HG03135 (cell line): ENCODE measurements around the gene PHF21A.
"Not testable (repeated sequence)": the region's sequence is repeated elsewhere in the genome, so short reads cannot be mapped to it uniquely, and the experiment has no call there.

Source experiments
- ATAC-seq: cut with Tn5 transposase; IDR thresholded peaks from one replicate; pipeline ENCODE4 v1.9.1; 2021; ENCODE audit warnings: mild to moderate bottlenecking, moderate library complexity; ENCODE audit not compliant: unreplicated experiment

Gene PHF21A

DNA sequence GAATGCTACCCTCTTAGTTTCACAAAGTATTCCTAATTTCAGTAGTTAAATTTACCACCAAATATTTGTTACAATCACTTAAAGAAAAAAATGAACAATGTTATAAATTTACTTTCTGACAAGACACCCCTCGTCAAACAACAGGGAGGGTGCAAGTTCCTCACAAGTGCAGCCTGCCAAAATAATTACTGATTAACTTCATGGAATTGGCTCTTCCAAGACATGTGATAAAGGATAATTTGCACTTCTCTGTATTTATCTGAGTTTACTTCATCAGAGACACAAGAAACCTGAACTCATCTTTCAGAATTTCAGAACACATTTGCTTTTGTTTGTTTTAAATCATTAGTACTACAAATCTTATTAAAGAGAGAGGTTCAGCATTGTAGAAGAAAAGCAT lies 132.3 kb downstream of the PHF21A start:
- ATAC-seq = no peak

DNA sequence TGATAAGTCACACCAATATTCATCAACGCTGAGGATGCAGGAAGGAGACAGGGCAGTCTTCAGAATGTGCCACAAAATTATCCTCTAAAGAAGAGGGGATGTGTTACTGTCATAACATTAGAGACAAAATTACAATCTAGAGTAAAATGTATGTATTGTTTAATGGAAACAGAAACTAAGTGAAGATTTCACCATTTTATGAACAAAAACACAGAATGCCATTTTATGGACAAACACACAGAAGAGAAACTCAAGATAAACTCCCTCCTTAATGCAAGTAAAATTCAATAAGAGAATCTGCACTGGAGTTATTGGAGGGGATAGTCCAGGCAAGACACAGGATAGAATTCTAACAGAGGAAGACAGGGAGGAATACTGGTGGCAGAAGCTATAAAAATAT lies 136.0 kb downstream of the PHF21A start:
- ATAC-seq = no peak

DNA sequence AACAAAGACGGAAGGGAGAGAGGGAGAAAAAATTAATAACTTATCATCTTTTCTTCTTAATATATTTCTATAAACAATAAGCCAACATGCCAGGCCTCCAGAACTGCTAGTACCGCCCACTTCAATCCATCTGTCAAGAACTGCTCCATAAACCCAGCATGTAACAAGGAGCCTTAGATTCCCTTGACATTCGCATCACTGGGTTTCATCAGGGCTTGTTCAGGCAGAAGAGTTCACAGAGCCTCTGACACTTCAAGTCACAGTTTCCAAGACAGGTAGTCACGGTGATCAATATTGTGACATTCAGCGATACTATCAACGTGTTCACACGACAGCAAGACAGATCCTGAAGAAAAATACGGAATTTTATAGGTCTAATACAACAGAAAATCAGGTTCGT lies 137.1 kb downstream of the PHF21A start:
- no peak for ATAC-seq

DNA sequence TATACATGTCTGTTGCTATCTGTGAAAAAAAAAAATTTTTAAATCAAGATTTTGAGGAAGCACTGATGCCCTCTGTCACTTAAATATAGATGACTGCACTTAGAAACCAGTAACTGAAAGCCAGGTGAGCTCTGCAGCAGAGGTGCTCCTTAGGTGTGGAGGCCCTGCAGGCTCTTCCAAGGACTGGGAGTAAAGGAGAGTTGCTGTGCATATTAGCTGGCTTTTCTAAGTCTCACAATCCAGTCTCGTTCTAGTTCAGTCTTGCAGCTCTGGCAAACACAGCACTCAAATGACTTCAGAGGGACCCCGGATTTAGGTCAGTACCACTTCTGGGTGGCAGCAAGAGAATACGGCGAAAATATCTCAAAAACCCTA lies 137.8 kb downstream of the PHF21A start:
- ATAC-seq = no peak

DNA sequence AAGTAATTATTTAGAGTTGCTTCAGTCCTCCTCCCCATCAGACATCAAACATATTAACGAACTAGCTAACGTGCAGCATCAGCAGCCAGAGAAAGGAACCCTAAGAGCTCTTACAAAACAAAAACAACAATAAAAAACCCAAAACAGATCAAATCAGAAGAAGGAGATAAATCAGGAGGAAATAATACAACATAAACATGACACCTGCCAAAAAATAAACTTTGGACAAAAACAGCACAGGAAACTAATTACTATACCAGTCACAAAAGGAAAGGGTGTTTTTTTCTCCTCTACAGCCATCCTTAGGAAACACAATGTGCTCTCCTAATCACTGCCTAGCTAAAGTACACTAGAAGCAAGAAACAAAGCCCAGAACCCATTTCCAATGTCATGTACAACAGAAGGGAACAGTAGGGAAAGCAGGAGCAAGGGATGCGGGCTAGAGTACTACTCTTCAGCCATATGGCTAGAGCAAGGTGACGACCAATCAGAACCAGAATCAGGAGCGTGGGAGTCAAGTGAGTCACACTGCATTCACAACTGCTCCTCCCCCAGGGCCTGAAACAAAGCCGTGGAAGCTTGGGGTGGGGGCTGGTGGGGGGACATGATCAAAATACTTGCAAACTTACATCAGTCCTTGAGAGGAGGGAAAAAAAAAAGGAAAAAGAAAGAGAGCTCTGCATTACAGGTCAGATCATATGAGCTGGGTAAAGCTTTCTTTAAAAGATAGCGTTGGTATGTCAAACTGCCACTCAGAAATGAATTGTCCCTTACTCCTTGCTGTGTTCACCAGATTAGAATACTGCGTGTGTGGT lies 138.4 kb downstream of the PHF21A start:
- no peak for ATAC-seq

DNA sequence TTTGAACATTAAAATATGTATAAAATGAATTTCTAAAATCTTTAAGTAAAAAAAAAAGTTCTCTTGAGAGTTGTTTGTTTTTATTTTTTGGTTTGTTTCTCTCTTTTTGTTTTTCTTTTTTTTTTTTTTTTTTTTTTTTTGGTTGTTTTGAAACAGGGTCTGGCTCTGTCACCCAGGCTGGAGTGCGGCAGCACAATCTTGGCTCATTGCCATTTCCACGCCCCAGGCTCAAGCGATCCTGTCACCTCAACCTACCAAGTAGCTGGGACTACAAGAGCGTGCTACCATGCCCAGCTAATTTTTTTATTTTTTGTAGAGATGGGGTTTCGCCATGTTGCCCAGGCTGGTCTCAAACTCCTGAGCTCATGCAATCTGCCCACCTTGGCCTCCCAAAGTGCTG lies 139.4 kb downstream of the PHF21A start:
- not testable (repeated sequence) for ATAC-seq

DNA sequence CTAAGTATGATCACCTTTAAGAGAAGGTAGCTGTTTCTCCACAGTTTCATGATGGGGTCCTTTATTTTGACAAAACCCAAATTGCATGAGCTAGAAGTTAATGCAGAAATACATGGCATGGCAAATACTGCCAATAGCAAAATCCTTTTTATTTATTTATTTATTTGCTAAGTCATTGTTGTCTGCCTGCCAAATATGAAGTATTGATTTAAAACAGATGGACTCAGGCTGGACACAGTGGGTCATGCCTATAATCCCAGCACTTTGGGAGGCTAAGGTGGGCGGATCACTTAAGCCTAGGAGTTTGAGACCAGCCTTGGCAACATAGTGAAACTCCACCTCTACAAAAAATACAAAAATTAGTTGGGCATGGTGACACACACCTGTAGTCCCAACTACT lies 146.4 kb downstream of the PHF21A start:
- ATAC-seq = no peak

DNA sequence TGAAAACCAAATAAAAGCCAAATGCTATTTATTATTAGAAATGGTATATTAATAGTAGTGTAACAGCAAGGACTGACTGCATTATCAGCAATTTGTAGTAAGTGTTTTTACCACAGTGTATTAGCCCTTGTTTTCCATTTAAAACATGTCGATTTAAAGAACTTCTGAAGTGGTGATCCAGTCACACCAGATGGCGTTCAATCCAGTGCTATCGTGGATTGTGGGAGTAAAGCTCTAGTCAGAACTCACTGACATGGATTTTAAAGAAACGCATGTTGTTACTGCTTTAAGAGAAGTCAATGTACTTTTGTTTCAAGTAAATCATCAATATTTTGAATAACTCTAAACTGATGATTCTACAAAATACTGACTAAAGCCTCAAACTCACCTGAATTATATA lies 147.7 kb downstream of the PHF21A start:
- no peak for ATAC-seq

DNA sequence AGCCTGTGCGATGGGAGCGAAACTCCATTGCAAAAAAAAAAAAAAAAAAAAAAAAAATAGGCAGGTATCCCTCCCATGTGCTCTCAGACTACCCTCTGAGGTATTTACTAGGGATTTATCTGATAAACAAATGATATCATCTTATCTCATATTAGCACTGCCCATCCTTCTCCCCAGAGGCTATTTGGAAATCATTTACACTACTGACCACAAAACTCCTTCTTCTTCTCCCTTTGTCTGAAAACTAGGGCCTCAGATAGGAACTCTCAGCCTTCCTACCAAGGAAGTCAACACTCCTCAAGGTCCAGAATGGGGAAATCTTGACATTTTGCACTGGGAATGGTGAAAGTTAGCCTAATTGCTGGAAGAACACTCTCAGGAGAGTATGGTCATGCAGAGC lies 152.4 kb downstream of the PHF21A start:
- no peak for ATAC-seq

DNA sequence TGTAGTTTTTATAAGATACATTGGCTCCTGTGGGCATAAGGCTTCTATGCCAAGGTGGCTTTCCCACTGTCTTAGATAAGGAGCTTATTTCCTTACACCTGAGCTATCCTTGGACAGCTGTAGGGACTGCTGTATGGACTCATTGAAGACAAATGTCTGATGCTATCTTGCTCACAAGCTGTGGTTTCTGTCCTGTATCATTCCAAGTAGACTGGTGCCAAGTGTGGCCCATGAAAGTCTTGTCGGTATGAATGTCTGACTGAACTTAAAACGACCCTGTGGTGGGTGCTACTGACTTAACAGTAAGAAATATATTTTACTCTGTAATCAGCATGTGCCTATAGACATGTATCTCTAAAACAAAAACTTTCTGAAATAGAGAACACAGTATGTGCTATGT lies 153.7 kb downstream of the PHF21A start:
- ATAC-seq = no peak

DNA sequence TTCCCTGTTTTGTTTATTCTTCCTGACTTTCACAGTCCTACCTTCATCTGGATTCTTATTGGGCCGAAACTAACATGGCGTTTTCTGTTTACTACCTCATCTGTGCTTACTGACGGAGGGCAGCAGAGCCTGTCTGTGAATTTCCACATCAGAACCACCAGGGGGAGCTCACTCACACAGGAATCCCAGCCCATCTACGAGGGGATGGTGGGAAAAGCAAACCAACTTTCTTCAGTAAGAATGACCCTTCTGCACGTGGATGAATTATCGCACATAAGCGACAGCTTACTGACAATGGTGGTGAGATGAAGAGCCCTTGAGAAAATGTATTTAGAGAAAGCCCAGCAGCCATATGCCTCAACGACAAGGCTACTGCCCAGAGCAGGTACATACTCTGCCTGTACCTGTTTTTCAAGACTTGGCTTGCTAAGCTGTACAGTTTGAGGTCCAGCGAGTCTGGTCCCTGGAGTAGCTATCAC lies 156.3 kb downstream of the PHF21A start:
- no peak for ATAC-seq

DNA sequence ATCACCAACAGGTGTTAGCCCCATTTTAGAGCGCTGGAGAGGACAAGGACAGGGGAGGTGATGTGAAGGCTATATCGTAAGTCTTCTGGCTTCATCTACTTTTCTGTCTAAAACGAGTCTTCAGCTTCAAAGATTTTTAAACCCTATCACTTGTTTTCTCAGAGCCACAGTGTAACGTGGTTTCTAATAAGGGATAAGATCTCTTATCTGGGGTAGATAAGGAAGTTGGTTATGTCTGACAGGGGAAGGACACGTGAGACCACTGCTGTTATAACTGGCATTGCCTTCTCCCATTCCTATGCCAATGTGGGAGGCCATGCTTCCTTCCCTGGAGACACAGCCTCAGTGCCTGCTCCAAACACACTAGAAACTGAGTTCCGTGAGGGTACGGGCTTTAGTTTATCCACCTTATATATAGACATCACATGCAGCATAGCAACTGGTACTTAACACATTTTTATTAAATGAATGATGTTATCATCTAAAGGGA lies 159.5 kb downstream of the PHF21A start:
- ATAC-seq = no peak

DNA sequence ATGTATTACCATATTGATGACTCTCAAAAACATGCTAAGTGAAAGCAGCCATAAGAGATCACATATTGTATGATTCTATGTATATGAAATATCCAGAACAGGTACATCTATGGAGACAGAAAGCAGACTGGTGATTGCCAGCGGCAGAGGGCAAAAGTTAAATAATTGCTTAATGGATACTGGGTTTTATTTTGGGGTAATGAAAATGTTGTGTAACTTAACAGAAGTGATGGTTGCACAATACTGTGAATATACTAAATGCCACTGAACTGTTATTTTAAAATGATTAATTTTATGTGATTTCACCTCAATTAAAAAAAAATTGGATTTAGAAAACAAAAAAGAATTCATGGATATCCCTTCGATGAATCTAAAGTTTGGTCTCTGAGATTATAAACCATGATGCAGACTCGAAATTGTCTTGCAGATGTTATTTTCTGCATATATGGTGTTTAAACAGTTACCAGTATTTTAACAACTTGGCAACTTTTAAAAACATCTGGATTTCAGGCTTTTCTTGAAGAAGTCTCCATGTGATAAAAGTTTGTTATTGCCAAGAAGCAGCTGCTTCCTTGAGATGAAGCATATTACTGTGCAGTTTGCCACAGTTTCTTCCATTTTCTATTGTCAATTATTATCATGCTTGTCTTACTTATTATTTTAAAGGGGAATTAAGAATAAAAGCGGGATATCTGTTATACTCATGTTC lies 160.7 kb downstream of the PHF21A start:
- ATAC-seq = no peak

DNA sequence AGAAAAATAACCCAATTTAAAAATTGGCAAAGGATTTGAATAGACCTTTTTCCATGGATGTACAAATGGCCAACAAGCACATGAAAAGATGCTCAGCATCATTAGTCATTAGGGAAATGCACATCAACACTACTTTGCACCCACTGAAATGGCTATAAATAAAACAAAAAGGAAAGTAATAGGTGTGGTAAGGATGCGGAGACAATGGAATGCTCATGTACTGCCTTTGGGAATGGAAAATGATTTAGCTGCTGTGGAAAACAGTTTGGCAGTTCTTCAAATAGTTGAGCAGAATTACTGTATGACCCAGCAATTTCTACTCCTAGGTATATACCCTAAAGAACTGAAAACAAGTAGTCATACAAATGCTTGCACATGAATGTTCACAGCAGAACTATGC lies 161.4 kb downstream of the PHF21A start:
- ATAC-seq = no peak

DNA sequence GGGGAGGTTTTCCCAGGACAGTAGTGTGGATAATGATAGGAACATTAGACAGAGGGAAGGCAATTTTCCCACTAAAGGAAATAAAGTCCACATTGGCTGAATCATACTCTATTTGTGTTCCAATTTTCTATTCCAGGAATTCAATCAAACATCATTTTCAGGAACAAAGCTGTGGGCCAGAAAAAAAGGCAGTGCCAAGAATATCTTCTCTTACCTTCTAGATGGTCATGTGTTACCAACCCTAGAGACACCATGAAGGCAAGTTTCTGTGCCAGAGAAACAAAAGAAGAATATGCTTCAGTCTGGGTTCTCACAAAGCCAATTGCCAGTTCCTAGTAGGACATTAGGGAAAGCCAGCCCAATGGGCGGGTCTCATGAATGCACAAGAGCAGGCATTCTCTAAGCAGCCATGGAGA lies 171.3 kb downstream of the PHF21A start:
- no peak for ATAC-seq

DNA sequence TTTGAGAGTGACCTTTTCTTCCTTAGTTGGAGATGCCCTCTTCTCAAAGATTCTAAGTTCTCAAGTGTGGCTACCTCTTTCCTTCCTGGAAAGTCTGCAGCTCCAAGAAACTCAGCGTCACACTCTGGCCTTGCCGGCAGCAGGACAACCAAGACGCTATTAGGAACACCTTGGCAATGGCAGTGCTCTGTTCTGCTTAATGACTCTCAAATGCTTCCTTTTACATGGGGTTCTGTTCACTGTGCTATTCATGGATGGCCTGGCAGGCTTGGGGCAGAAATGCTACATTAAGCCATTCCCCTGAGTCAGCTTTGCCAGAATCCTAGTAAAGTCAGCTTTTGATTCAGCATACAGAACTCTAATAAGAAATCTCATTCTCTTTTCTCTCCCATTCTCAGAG lies 172.9 kb downstream of the PHF21A start:
- ATAC-seq = no peak

DNA sequence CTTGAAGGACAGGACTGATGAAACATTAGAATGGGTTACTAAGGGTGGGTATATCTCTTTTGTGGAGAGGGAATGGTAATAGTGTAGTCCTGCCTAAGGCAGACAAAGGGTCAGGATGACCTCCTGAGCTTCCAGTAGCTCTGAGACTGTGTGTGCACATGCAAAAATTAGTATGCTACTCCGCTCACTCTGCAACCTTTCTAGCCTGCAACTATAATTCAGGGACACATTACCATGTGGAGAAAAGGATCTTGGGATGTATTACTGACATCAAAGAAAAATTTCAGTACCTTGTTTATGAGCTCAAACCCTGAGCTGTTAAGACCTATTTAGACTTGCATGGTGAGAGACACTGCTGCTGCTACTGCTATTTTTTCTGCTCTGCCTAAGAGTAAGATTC lies 173.4 kb downstream of the PHF21A start:
- ATAC-seq = no peak

DNA sequence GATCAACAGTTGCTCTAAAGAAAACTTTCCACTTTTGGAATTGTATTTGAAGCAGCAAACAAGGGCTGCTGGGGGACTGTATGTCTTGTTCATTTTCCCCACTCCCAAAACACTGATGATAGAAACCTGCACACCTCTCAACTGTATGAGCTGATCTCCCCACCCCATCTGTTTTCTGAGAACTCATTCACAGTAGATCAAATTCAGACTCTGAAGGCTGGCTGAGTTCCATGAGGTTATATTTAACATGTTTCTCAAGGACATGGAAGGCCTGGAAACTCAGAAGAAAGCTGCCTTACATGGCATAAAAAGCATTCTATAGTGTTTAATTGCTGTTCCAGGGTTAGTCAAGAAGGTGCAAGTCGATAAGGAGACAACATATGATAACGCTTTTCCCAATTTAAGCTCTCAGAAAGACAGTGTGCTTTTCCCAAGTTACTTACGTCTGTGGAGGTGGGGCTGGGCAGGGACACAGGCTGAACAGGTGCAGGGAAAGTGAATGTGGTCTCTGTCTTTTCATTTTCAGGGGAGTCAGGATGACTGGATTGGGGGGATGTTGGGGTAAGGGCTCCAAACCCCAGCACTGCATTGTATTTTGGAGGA lies 175.8 kb downstream of the PHF21A start:
- no peak for ATAC-seq

DNA sequence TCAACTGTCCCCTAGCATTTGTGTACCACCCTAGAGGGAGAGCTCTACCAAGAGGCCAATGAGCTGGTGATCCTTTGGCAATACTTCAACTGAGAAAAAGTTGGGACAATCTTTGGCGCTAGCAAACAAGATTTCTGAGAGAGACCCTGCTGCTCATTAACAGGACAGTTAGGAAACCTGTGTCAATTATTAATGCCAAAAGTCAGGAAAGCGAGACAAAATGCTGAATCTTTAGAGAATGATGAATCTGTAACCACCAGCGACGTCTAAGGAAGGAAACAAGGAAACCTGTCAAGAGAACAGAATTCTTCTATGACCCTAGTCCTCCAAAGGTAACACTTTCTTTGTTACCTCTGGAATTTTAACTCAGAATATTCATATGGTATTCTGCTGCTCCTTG lies 178.9 kb downstream of the PHF21A start:
- ATAC-seq = no peak

DNA sequence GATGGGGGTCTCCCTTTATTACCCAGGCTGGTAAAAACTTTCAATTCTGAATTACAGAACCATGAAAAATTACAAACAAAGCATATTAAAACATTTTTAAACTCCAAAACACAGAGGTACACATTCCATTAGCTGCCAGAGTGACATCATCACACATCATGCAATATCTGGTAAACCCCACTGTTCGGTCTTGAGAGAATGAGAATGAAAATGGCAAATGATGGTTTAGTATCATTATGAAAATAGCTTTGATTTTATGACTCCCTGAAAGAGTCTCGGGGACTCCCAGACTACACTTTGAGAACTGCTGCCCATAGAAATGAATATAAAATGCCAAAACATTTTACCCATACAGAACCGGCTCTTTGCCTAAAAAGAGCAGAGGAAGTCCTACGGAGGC lies 180.0 kb downstream of the PHF21A start:
- no peak for ATAC-seq

DNA sequence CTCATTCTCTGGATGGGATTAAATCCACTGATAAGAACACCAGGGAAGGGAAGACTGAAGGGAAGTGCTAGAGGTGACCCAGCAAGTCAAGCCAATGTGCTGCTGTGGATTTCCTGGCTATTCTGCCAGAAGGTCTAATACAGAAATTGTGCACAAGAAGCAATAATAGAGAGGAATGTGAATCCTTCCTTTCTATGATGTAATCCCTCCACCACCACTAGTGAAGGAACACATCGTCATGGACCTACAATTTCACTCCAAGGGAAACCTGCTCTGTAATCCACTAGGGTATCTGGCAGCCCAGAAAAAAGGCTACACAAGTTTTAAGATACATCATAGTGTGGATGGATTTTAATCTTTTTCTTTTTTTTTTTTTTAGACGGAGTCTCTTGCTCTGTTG lies 181.4 kb downstream of the PHF21A start:
- no peak for ATAC-seq

DNA sequence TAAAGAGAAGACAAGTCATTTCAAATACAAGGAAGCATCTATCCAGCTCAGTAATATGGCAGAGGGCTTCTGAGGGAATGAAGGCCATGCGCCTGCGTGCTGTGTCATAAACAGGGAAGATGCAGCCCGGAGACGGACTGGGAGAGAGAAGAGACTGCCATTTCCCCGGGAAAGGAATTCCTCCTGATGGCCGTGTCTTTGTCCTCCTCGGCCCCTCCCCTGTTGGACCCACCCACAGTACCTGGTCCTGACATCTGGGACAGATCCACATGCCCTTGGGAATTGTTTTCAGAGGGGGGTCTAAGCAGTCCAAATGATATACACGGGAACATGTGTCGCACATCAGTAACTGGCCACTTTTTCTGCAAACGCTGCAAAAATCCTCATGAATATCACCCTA lies 183.3 kb downstream of the PHF21A start:
- ATAC-seq = no peak
